Activated T-cell treated with anti-CD3 and anti-CD28 coated beads, Interleukin-2, amount 50 U/mL, for 24 hours (primary cell): ENCODE measurements around the gene SMIM1.

ENCODE experiments used
- DNase-seq: peaks from one replicate; pipeline ENCODE4 v3.0.0-alpha.2; 2020
- H3K27ac Mint-ChIP-seq: 2 replicates; pipeline ENCODE4 v1.8.0; 2020; ENCODE audit warnings: mild to moderate bottlenecking, mixed read lengths
- H3K27me3 Mint-ChIP-seq: 2 replicates; pipeline ENCODE4 v1.8.0; 2020; ENCODE audit warnings: mixed read lengths
- H3K36me3 Mint-ChIP-seq: 2 replicates; pipeline ENCODE4 v1.8.0; 2020; ENCODE audit warnings: low read depth, mixed read lengths
- H3K4me1 Mint-ChIP-seq: 2 replicates; pipeline ENCODE4 v1.8.0; 2020; ENCODE audit warnings: low read depth, mixed read lengths
- H3K4me3 Mint-ChIP-seq: 2 replicates; pipeline ENCODE4 v1.8.0; 2020; ENCODE audit warnings: mild to moderate bottlenecking, moderate library complexity, mixed read lengths
- H3K9me3 Mint-ChIP-seq: 2 replicates; pipeline ENCODE4 v1.8.0; 2020; ENCODE audit warnings: mixed read lengths

Gene SMIM1

DNA sequence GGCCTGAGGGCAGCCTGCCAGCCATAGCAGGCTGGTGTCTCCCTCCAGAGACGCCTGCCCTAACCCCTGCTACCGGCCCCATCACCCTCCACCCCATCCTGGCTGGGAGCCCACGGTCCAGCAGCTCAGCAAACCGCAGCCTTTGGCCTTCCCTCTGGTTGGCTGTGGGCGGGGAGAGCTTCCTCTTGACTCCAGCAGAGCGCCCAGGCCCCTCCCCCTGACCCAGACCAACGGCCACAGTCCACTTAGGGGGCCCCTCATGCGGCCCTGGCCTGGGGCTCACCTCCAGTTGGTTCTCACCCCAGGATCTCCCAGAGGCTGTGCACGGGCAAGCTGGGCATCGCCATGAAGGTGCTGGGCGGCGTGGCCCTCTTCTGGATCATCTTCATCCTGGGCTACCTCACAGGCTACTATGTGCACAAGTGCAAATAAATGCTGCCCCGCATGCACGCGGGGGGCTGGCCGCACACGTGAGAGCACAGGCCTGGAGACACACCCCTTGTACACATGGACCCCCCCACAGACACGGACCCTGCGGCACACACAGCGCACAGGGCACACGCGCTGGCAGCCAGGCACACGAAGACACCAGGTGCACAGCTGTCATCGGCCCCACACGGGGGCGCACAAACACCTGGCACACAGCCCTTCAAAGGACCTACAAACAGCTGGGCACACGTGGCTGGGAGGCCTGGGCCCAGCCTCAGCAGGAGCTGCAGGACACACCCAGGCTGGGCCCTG, 3.1 kb downstream of the SMIM1 start:
- peaks cover 19% of the 10 kb centered on the region for H3K36me3 Mint-ChIP-seq
- peaks cover 19% of the 10 kb centered on the region for H3K4me1 Mint-ChIP-seq
- no peak overlapping the region for H3K4me3 Mint-ChIP-seq
- no peaks in the 10 kb centered on the region for H3K27me3 Mint-ChIP-seq
- peak; percentile 62 for DNase-seq
- H3K9me3 Mint-ChIP-seq = no peaks in the 10 kb centered on the region
- no peak overlapping the region for H3K27ac Mint-ChIP-seq

DNA sequence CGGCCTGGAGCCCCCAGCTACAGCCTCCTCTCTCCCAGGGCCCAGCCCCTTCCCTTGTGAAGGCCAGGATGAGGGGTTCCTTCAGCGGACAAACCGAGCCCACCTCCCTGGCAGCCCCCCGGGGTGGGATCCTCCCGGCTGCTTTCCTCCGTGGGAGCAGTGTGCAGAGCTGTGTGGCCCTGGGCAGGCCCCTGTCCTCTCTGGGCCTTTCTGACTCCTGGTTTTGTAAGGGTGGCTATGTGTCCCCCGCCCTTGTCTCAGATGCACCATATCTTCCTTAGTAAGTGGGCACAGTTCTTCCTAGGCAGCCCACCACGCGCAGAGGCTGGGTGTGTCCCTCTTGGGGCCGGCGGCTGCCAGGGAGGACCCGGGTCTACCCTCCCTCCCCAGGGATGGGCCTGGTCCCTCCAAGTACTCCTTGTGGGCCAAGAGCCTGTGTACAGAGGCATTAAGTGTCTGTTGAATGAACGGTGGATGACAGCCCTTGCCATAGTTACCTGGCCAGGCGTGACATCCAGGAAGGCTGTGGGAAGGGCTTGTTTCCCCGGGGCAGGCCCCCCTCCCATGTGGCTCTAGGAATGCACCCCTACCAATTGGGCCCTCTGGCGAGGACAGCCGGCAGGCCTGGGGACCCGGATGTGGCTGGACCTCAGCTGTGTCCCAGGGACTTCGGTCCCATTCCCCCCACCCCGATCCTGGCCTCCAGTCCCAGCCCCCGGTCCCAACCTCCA, 3.8 kb downstream of the SMIM1 start:
- H3K27ac Mint-ChIP-seq = no peak overlapping the region
- no peaks in the 10 kb centered on the region for H3K27me3 Mint-ChIP-seq
- H3K4me3 Mint-ChIP-seq = no peak overlapping the region
- no peaks in the 10 kb centered on the region for H3K9me3 Mint-ChIP-seq
- peaks cover 11% of the 10 kb centered on the region for H3K4me1 Mint-ChIP-seq
- H3K36me3 Mint-ChIP-seq = peaks cover 26% of the 10 kb centered on the region
- DNase-seq = no peak

DNA sequence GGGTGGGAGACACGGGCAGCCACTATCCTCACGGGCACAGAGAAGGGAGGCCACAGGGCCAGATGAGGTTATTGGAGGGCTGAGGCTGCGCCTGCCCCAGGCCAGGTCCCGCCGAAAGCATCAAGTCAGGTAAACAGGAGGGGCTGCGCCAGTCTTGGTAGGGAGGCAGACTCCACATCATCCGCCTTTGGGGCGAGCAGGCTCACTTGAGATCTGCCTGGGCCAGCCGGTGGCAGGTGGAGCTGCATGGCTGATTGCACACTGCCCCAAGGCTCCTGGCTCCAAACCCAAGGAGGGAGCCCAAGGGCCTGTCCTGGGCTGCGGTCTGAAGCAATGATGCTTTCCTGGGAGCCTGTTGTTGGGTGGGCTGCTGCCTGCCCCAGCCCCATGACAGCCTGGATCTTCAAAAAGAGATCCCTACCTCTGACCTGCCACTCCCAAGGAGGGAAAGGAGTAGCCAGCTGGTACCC, 4.6 kb downstream of the SMIM1 start:
- H3K27me3 Mint-ChIP-seq = no peaks in the 10 kb centered on the region
- peaks cover 33% of the 10 kb centered on the region for H3K36me3 Mint-ChIP-seq
- H3K27ac Mint-ChIP-seq = no peak overlapping the region
- H3K9me3 Mint-ChIP-seq = no peaks in the 10 kb centered on the region
- H3K4me3 Mint-ChIP-seq = no peak overlapping the region
- no peak for DNase-seq
- H3K4me1 Mint-ChIP-seq = peaks cover 6% of the 10 kb centered on the region

DNA sequence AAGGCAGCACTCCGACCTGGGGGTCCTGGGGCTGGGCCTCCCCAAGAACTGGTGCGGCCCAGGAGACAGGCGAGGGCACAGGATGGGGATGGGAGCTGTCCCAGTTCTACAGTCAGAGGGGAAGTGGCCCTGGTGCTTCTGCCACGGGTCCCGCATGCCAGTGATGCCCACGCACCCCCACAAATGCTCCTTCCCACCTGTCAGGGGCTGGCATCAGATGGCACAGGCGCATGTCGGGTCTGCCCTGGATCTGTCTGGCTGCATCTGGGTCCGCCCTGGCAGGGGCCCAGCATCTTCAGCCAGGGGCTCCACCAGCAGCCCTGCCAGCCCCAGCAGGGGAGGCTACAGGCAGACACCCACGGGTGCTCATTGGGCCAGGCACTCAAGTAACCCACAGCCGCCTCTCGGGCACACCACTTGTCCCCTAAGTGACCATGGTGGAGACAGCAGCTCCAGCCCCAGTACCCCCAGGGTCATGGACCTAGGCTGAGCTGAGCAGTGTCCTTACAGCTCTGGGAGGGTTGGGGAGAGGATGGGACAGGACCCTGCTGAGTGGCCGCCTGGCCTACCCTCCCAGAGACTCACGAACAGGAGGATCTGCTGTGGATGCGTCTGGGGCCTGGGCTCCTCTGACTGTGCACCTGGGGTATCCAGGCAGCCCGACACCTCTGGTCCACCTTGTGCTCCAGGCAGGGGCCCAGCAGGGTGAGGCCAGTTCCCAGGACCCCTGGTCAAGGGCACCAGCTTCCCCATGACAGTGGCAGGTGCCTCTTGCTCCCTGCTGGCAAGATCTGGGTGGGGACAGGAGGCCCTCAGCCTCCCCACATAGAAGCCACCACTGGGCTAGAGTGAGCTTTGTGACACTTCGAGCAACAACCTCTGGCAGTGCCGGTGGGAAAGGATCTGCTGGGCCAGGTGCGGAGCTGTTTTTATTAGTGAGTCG, 5.4 kb downstream of the SMIM1 start:
- Mint-ChIP-seq H3K27me3 (no peaks in the 10 kb centered on the region), H3K27ac (no peak overlapping the region), H3K9me3 (no peaks in the 10 kb centered on the region), H3K36me3 (peaks cover 41% of the 10 kb centered on the region), H3K4me1 (peaks cover 6% of the 10 kb centered on the region), H3K4me3 (no peak overlapping the region)
- no peak for DNase-seq

DNA sequence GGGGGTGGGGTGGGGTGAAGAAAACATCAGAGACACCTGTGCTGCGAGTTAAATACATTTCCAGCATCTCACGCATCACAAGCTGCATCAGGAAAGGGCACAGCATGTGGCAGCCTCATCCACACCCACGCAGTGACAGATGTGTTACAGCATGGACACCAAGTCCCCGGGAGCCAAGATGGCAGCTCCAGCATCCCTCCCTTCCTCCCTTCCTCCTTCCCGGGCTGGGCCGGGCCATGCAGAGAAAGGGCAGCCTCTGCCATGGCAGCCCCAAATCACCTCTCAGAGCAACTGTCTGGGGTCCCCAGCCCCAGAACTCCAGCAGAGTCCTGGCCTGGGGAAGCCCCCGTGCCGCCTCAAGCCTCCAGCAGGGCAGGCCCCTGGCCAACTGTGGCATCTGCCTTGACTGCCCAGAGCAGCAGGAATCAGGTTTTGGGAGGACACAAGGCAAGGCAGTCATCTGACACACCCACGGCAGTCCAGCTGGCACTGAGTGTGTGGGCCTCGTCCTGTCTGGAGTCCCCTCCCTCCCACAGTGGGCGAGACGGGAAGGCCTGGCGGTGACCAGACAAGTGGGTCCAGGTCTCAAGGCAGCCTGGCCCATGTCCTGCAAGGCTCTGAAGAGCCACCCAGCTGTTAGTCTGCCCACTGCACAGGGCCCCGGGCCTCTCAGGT, 6.2 kb downstream of the SMIM1 start:
- Mint-ChIP-seq H3K9me3 (no peaks in the 10 kb centered on the region), H3K27ac (no peak overlapping the region), H3K36me3 (peaks cover 49% of the 10 kb centered on the region), H3K4me3 (no peak overlapping the region), H3K27me3 (no peaks in the 10 kb centered on the region), H3K4me1 (peaks cover 6% of the 10 kb centered on the region)
- no peak for DNase-seq

DNA sequence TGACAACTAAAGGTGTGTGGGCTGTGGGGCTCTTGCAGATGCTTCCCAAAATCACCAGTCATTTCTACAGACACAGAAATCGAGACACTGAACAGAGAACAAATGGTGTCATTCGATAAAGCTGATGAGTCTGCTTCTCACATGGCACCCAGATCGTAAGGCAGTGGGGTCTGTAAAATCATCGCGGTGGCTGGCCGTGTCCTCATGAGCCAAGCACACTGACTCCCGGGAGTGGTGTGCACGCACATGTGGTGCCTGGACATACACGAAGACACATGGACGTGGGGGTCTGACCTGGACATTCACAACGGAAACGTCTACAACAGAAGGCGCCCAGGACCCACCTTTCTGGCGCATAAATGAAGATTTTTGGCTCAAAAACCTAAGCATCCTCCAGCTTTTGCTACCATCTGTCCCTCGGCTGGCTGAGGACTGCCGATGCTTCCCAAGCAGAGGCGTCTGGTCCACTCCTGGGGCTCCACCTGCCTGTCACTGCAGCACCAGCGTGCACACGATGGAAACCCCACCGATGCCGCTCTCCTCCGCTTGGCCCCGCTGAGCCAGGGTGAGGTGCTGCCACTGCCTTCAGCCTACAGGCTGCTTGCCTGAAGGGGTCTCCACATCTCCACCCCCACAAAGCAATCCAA, 6.8 kb downstream of the SMIM1 start:
- no peak overlapping the region for H3K27ac Mint-ChIP-seq
- H3K4me3 Mint-ChIP-seq = no peak overlapping the region
- H3K27me3 Mint-ChIP-seq = no peaks in the 10 kb centered on the region
- no peak for DNase-seq
- H3K4me1 Mint-ChIP-seq = peaks cover 6% of the 10 kb centered on the region
- no peaks in the 10 kb centered on the region for H3K9me3 Mint-ChIP-seq
- peaks cover 56% of the 10 kb centered on the region for H3K36me3 Mint-ChIP-seq

DNA sequence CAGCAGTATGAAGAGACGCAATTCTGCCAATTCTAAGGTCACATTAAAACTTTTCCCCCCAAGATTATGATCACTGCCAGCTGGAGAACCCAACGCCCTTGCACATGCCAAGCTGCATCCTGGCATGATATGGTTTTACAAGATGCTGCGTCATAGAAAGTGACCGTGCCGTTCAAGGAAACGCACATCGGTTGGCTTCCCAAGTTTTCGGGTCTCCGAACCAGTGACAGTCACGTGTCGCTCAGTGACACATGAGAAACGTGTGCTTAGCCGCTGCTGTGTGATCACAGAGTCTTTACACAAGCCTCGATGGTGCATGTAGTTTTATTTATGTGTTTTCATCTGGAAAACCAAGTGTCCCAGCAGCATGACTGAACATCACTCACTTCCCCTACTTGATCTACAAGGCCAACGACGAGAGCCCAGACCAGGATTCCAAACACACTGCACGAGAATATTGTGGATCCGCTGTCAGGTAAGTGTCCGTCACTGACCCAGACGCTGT, 7.4 kb downstream of the SMIM1 start:
- Mint-ChIP-seq H3K36me3 (peaks cover 62% of the 10 kb centered on the region), H3K4me1 (peaks cover 6% of the 10 kb centered on the region), H3K9me3 (no peaks in the 10 kb centered on the region), H3K4me3 (no peak overlapping the region), H3K27me3 (no peaks in the 10 kb centered on the region), H3K27ac (no peak overlapping the region)
- DNase-seq = no peak

DNA sequence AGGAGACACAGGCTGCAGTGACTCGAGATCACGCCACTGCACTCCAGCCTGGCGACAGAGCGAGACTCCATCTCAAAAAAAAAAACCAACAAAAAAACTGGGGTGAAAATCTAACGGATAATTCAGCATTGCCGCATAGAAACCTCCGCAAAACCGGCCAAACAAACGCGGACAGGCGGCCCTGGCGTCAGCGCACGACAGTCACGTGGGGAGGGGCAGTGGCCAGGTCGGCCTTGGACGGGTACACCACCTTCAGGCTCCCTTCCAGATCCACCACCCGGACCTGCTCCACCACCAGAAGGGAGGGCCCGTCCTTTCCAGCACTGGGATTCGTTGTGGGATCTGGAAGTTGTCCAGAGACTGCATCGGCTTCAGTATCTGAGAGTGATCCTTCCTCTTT, 8.4 kb downstream of the SMIM1 start:
- peaks cover 71% of the 10 kb centered on the region for H3K36me3 Mint-ChIP-seq
- H3K4me1 Mint-ChIP-seq = peaks cover under 1% of the 10 kb centered on the region
- H3K27ac Mint-ChIP-seq = peak overlapping the region; percentile 11
- no peaks in the 10 kb centered on the region for H3K27me3 Mint-ChIP-seq
- no peak for DNase-seq
- H3K9me3 Mint-ChIP-seq = no peaks in the 10 kb centered on the region
- H3K4me3 Mint-ChIP-seq = no peak overlapping the region

DNA sequence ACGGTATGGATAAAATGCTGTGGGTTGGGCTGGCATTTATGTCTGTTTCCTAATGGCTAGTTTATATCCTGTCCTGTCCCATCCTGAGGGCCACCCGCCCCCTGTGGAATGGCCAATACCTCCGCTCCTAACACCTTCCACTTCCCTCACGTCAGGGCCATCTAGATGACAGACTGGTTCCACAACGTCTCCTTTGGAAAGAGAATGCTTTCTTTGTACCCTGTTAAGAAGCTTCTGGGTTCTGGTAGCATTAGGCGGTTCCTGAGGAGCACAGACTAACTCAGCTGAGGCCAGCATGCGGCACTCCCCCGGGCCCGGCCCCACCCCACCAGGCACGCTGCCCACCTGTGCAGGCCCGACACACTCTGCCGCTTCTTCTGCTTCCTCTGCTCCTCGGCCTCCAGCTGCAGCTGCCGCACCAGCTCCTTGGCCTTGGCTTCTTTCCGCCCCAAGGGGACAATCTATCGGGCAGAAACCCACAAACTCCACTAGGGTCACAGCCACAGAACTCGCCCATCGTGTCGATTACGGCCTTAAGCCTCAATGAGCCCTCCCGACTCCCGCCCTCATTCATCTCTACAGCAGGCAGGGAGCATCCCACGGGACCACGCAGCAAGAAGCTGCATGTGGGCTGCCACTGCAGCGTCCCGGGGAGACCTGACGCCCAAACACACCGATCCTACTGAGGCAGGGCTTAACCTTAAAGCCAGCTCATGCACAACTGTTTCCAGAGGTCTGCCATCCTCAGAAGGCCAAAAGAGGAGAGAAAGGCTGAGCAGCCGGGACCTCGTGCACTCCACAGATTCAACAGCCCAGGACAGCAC, 11.3 kb downstream of the SMIM1 start:
- peaks cover 97% of the 10 kb centered on the region for H3K36me3 Mint-ChIP-seq

DNA sequence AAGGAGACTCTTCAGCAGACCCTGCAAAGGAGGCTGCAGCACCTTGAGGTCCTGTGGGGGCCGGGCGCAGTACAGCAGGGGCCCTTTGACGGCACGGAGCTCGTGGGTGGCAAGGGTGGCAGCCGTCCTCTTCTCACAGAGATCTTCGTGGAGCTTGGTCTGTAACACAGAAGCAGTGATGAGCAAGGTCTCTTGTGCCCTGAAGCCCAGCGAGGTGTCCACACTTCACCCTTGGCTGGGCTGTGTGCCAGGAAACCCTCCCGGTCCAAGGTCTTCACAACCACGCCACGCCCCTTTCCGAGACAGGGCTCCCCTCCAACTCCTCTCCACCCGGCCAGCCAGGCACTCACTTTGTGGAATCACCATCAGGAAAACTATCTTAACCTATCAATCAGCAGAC, 12.5 kb downstream of the SMIM1 start:
- Mint-ChIP-seq H3K27me3 (no peaks in the 10 kb centered on the region), H3K36me3 (peaks cover 90% of the 10 kb centered on the region), H3K9me3 (no peaks in the 10 kb centered on the region), H3K27ac (peak overlapping the region; percentile 22), H3K4me3 (no peak overlapping the region), H3K4me1 (peaks cover 14% of the 10 kb centered on the region)
- DNase-seq = no peak

More for the DNA sequence above, 11.3 kb downstream of the SMIM1 start:
- Mint-ChIP-seq H3K27me3 (no peaks in the 10 kb centered on the region), H3K4me1 (peaks cover 11% of the 10 kb centered on the region), H3K27ac (no peak overlapping the region), H3K4me3 (no peak overlapping the region), H3K9me3 (no peaks in the 10 kb centered on the region)
- DNase-seq = no peak

DNA sequence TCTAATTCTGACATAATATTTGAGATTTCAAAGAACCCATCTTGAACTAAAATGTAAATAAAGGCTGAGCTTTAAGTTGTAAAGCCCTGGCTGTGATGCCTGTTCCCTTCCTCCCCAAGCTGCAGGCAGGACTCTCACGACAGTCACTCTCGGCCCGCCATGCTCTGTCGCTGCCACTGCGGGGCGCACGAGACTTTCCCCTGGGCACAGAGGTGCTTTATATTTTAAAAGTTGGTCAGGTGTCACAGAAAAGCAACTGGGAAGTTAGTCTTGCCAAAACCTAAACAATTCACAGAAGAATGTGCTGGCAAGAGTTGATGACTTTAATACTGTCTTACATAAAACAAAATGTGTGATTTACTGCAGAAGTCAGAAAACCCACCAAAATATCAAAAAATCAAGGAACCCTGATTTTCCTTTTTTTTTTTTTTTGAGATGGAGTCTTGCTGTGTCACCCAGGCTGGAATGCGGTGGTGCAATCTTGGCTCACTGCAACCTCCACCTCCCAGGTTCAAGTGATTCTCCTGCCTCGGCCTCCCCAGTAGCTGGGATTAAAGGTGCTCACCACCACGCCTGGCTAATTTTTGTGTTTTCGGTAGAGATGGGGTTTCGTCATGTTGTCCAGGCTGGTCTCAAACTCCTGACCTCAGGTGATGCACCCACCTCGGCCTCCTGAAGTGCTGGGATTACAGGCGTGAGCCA, 13.1 kb downstream of the SMIM1 start:
- no peak overlapping the region for H3K4me3 Mint-ChIP-seq
- DNase-seq = no peak
- no peaks in the 10 kb centered on the region for H3K27me3 Mint-ChIP-seq
- H3K36me3 Mint-ChIP-seq = peaks cover 84% of the 10 kb centered on the region
- H3K27ac Mint-ChIP-seq = peak overlapping the region; percentile 22
- H3K4me1 Mint-ChIP-seq = peaks cover 14% of the 10 kb centered on the region
- no peaks in the 10 kb centered on the region for H3K9me3 Mint-ChIP-seq

DNA sequence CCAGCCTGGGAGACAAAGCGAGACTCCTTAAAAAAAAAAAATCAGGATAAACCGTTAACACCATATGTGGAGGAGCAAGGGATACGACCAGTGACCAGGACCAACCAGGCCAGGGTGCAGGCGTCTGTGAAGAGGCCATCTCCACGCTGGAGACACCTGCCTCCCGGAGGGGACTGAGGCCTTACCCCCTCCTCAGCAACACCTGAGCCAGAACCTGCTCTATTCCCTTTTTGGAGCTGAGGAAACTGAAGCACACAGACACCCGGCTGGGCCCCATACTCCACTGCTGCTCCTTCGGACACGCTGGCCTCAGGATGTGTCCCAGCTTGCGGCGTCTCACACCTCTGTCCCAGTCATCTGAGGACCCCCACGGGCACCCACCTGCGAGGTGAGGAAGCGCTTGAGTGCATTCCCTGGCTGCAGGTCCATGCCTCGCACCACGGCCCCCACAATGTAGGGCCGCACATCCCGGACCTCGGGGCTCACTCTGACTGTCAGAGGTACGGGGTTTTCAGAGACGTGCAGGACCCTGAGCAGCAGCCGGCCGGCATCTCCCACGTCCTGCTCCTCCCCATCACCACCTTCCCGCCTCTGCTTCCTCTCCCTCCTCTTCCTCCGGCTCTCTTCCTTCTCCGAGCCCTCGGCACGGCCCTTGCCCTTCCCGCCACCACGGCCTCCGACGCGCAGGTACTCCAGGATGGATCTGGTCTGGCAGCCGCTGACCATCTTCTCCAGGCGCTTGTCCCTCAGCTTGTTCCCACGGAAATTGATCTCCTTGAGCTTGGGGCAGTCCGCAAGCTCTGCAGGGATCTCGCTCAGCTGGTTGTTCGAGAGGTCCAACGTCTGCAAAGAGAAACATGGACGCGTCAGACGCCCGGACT, 14.2 kb downstream of the SMIM1 start:
- peaks cover 16% of the 10 kb centered on the region for H3K4me1 Mint-ChIP-seq
- H3K9me3 Mint-ChIP-seq = no peaks in the 10 kb centered on the region
- DNase-seq = no peak
- H3K4me3 Mint-ChIP-seq = no peak overlapping the region
- H3K36me3 Mint-ChIP-seq = peaks cover 78% of the 10 kb centered on the region
- H3K27me3 Mint-ChIP-seq = no peaks in the 10 kb centered on the region
- H3K27ac Mint-ChIP-seq = peak overlapping the region; percentile 40
